Brain microvascular endothelial cell (primary cell): ENCODE results near the gene PTGR1.

ENCODE experiments used
- DNase-seq: peaks from one replicate; pipeline ENCODE4 v3.0.0-alpha.2; 2020
- H3K27ac ChIP-seq: fragments of 250-450 bp; sonication (Bioruptor Pico); 2 replicates; pipeline ENCODE4 v1.5.1; 2020; ENCODE audit warnings: mild to moderate bottlenecking, moderate library complexity
- H3K27me3 ChIP-seq: fragments of 250-450 bp; sonication (Bioruptor Pico); replicated peaks from 2 replicates; pipeline ENCODE4 v1.5.1; 2020; ENCODE audit warnings: mild to moderate bottlenecking
- H3K36me3 ChIP-seq: fragments of 250-450 bp; sonication (Bioruptor Pico); replicated peaks from 2 replicates; pipeline ENCODE4 v1.5.1; 2020; ENCODE audit warnings: mild to moderate bottlenecking
- H3K4me3 ChIP-seq: 2 replicates; pipeline ENCODE4 v1.5.1; 2011; ENCODE audit warnings: low read depth, mild to moderate bottlenecking, control low read depth, low read length, moderate library complexity
- CTCF ChIP-seq: IDR thresholded peaks from 2 replicates; pipeline ENCODE4 v1.5.1; 2011; ENCODE audit warnings: low read depth, mild to moderate bottlenecking, moderate library complexity, low read length, control low read depth, inconsistent platforms; ENCODE audit errors: missing control alignments
- in situ Hi-C: cut with HindIII; loops from 2 replicates; pipeline ENCODE4 v1.10.0; 2017; ENCODE audit warnings: low sequenced_read_pairs, low pct_ligation_motif_present

PTGR1 gene

DNA sequence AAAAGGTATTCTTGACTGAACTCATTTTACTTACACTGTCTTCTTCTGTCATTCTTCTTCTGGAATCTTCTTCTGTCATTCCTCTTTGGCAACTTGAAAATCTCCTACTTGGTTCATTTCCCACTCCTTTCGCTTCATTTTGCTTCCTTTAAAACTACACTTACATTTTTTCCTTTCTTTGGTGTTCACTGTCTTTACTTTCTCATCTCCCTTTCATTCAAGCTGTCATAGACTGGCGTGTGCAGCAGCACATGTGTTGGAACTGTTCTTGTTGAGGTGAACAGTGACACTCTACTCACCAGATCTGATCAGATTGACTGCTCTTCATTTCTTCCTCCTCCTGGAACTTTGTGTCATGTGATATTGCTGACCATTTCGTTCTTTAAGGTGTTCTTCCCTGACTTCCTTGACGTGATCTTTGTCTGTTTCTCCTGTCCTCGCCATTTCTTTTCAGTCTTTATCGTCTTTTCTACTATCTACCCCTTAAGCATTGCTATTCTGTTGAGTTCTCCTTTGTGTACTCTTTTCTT, 38.0 kb upstream of the PTGR1 start:
- Histone ChIP-seq H3K27ac (no peak overlapping the region), H3K4me3 (no peak overlapping the region), H3K36me3 (no peaks in the 10 kb centered on the region), H3K27me3 (no peaks in the 10 kb centered on the region)
- in situ Hi-C loops, result no loop called here
- TF ChIP-seq CTCF, result no peak
- no peak for DNase-seq

DNA sequence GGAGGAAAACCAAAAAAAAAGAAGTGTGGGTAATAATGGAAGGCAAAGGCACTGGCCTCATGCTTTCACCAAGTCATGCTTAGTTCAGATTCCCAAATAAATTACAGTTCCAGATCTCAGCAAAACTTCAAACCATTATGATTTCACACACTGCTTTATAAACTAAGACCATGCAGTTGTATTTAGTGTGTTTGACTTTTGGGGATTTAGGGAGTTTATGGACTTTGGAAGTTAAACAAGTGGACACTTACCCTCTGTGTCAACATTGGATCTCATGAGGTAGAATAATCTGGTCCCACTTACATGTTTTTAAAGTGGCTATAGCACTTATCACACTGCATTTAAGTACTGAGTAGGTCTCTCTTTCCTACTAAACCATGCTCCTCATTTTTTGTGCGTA, 35.4 kb upstream of the PTGR1 start:
- Histone ChIP-seq H3K27ac (no peak overlapping the region), H3K4me3 (no peak overlapping the region), H3K36me3 (no peaks in the 10 kb centered on the region), H3K27me3 (no peaks in the 10 kb centered on the region)
- DNase-seq, result no peak
- in situ Hi-C loops, result no loop called here
- no peak for TF ChIP-seq CTCF

DNA sequence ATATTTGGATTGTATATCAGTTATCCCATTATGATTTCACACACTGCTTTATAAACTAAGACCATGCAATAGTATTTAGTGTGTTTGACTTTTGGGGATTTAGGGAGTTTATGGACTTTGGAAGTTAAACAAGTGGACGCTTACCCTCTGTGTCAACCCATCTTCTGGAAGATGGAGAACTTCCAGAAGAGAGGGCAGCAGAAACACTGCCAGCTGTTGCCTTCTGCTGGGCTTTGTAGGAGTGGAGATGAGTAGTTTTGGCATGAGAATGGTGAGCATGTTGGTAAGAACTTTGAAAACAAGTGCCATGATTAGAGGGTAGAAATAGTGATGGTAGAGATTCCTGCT, 33.9 kb upstream of the PTGR1 start:
- Histone ChIP-seq H3K36me3 (no peaks in the 10 kb centered on the region), H3K27me3 (no peaks in the 10 kb centered on the region), H3K27ac (no peak overlapping the region), H3K4me3 (no peak overlapping the region)
- TF ChIP-seq CTCF, result no peak
- in situ Hi-C loops, result no loop called here
- DNase-seq, result no peak

DNA sequence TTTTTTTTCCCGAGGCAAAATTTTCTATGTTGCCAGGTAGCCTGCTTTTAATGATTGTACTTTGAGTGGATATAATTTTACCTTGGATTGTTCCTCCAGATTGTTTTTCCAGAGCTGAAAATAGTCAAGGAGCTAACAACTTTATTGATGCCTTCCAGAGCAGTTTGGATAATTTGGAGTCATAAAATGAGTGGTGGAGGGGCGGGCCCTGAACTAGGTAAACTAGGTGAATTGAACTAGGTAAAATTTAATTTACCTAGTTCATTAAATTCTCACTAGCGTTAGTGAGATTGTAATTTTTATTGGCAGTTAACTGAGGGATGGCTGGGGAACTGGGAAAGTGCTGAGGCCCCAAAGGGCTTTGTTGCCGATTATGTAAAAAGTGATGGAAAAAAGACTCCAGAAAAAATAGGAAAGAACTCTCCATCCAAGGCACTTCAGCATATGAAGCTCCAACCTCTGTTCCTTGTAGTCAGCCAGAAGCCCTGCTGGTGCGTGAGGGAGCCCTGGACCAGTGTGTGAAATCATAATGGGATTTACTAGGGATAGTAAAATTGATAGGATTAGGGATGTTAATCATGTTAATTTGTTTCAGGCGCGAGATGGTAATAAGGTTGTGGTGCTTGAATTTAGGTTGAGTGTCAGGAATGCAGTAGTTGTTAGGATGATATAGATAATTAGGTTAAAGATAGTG, 33.4 kb upstream of the PTGR1 start:
- peak overlapping the region; percentile 94 for H3K4me3 ChIP-seq
- no peaks in the 10 kb centered on the region for H3K27me3 ChIP-seq
- H3K27ac ChIP-seq, result no peak overlapping the region
- H3K36me3 ChIP-seq, result no peaks in the 10 kb centered on the region
- in situ Hi-C loops, result no loop called here
- DNase-seq, result no peak
- TF ChIP-seq CTCF, result no peak

DNA sequence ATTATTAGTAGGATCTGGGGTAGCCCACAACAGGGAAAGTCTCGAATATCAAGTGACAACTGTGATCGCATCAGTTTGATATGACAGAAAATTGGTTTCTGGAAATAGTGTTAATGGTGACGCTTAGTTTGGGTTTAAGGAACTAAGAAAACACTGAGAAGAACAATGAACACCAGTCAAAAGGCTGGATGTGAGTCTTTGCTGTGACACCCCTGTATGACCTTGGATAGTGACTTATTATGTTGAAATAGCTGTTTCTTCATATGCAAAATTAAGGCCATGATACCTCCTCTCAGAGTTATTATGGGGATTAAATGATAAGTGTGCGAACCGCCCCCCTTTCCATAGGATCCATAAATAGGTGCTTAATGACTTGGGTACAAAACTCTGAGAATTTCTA, 32.6 kb upstream of the PTGR1 start:
- no peak for TF ChIP-seq CTCF
- Histone ChIP-seq H3K27me3 (no peaks in the 10 kb centered on the region), H3K27ac (peak overlapping the region; percentile 75), H3K36me3 (no peaks in the 10 kb centered on the region), H3K4me3 (peak overlapping the region; percentile 94)
- no peak for DNase-seq
- in situ Hi-C loops, result no loop called here
